Keratinocyte (primary cell): ENCODE measurements around the gene PRKCZ. TPM values are rescaled to one million over a fixed set of nuclear protein-coding genes. Genes with fewer than 3 reads are reported as not detected.

Experiments
- DNase-seq: peaks from one replicate; pipeline ENCODE4 v3.0.0-alpha.2; 2011; ENCODE audit warnings: low read depth, missing footprints, low spot score
- FAIRE-seq: peaks from 2 replicates; lab custom pipeline; 2011; peaks lifted over from hg19 to GRCh38; lab: Jason Lieb, UNC
- H2AFZ ChIP-seq: 2 replicates; pipeline ENCODE4 v1.6.0; 2012; ENCODE audit warnings: low read length, control low read depth, inconsistent platforms; ENCODE audit not compliant: control insufficient read depth
- H3K27ac ChIP-seq: 2 replicates; pipeline ENCODE4 v1.5.1; 2011; ENCODE audit warnings: low read length; ENCODE audit not compliant: control insufficient read depth, insufficient read depth
- H3K27me3 ChIP-seq: 3 replicates; pipeline ENCODE4 v1.6.0; 2011; ENCODE audit warnings: low read length; ENCODE audit not compliant: control insufficient read depth, insufficient read depth; ENCODE audit errors: extremely low read depth
- H3K36me3 ChIP-seq, 2 experiments: 2 replicates in 1 of 2; 3 replicates in 1 of 2; pipeline ENCODE4 v1.5.1; 2011; ENCODE audit warnings: low read length in 2 of 2, mild to moderate bottlenecking in 1 of 2; ENCODE audit not compliant: control insufficient read depth in 2 of 2, insufficient read depth in 2 of 2; ENCODE audit errors: extremely low read depth in 1 of 2
- H3K4me1 ChIP-seq: 3 replicates; pipeline ENCODE4 v1.5.1; 2011; ENCODE audit warnings: low read length; ENCODE audit not compliant: control insufficient read depth, insufficient read depth; ENCODE audit errors: extremely low read depth
- H3K4me2 ChIP-seq: 3 replicates; pipeline ENCODE4 v1.6.0; 2011; ENCODE audit warnings: low read depth, low read length; ENCODE audit not compliant: control insufficient read depth, insufficient read depth; ENCODE audit errors: extremely low read depth
- H3K4me3 ChIP-seq, 3 experiments: fragments of 200-600 bp in 1 of 3; sonication (generic) in 1 of 3; 2 replicates in 2 of 3; 3 replicates in 1 of 3; pipeline ENCODE4 v1.5.1; 2011 to 2016; ENCODE audit warnings: low read length in 3 of 3, mild to moderate bottlenecking in 3 of 3, control low read depth in 2 of 3, inconsistent platforms in 1 of 3, low read depth in 1 of 3, mixed read lengths in 1 of 3, mixed run types in 1 of 3, moderate library complexity in 1 of 3; ENCODE audit not compliant: control insufficient read depth in 2 of 3, insufficient read depth in 2 of 3; ENCODE audit errors: extremely low read depth in 1 of 3
- H3K79me2 ChIP-seq: 2 replicates; pipeline ENCODE4 v1.6.0; 2012; ENCODE audit warnings: low read length; ENCODE audit not compliant: control insufficient read depth, insufficient read depth
- H3K9ac ChIP-seq: 3 replicates; pipeline ENCODE4 v1.6.0; 2011; ENCODE audit warnings: low read length; ENCODE audit not compliant: control insufficient read depth, insufficient read depth; ENCODE audit errors: extremely low read depth
- H3K9me1 ChIP-seq: 3 replicates; pipeline ENCODE4 v1.6.0; 2011; ENCODE audit warnings: low read length; ENCODE audit not compliant: control insufficient read depth, insufficient read depth; ENCODE audit errors: extremely low read depth
- H3K9me3 ChIP-seq: 2 replicates; pipeline ENCODE4 v1.5.1; 2012; ENCODE audit warnings: low read depth, low read length; ENCODE audit not compliant: control insufficient read depth
- H4K20me1 ChIP-seq: 3 replicates; pipeline ENCODE4 v1.6.0; 2011; ENCODE audit warnings: low read length; ENCODE audit not compliant: control insufficient read depth, insufficient read depth; ENCODE audit errors: extremely low read depth
- CTCF ChIP-seq, 3 experiments: IDR thresholded peaks in 1 of 3; conservative IDR thresholded peaks in 1 of 3; optimal IDR thresholded peaks in 1 of 3; 2 replicates in 2 of 3; 3 replicates in 1 of 3; pipeline versions ENCODE3 to v1.5.1; 2011; ENCODE audit warnings: low read length in 3 of 3, mild to moderate bottlenecking in 3 of 3, moderate library complexity in 2 of 3, control low read depth in 1 of 3, inconsistent platforms in 1 of 3; ENCODE audit not compliant: insufficient read depth in 2 of 3; ENCODE audit errors: extremely low read depth in 1 of 3
- EZH2 ChIP-seq: IDR thresholded peaks from one replicate; pipeline ENCODE4 v1.6.1; 2012; ENCODE audit warnings: inconsistent platforms, mild to moderate bottlenecking, low read length, moderate library complexity
- dilution Hi-C: fragments of 300-500 bp; cut with MboI; formaldehyde crosslinking; loops from one replicate; pipeline ENCODE4 v1.7.0; 2020; ENCODE audit warnings: low sequenced_read_pairs; ENCODE audit not compliant: extremely low pct_ligation_motif_present
- polyA plus RNA-seq, 5 experiments: library from polyadenylated mRNA; depleted of rRNA in 3 of 5; stranded (reverse) in 3 of 5; stranded (forward) in 1 of 5; unstranded in 1 of 5; fragments of >200 nt; gene quantifications; 1 replicate in 1 of 5; 2 replicates in 3 of 5; 3 replicates in 1 of 5; pipeline versions ENCODE4 v1.2.1 to v1.2.3, GENCODE V29; 2011 to 2012; ENCODE audit warnings: missing spikeins in 2 of 5, low read depth in 1 of 5, low replicate concordance in 1 of 5

The PRKCZ gene
- polyA plus RNA-seq, 1 donor (not counting 4 experiments of a cell fraction or from before 2014, with no cell fraction given) = 36.3 TPM

DNA sequence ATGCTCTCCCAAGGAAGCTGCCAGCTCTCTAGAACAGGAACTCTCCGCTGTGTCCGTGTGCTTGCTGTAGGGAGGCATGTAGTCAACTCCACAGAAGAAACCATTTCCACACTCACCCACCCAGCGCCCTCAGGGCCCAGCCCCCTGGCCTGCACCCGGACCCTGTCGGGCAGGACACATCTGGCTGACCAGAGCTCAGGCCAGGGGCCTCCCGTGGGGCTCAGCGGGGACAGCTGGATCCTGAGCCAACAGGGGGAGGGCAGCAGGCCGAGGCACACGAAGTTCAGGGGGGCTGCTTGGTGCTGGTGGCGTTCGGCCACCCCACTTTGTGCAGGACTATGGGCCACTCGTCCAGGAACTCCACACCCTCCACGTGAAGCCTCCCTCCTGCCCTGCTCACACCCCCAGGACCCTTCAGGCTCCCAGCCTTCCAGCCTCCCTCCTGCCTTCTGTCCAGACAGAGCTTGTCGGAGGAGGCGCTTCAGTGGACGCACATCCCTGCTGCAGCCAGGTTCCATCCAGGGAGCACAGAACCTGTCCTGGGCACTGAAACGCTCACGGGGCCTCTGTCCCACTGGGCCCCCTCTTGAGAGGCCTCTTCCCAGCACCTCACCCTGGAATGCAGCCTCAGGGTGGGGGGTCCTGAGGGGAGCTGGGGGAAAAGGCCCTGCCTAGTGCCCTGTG, 159.3 kb downstream of the PRKCZ start:
- TF ChIP-seq CTCF (optimal IDR thresholded peaks at IDR 0.05 in 1 of 3, IDR thresholded peaks at IDR 0.05 in 1 of 3, conservative IDR thresholded peaks at IDR 0.05 in 1 of 3; ENCODE audit: extremely low read depth in 1 of 3, insufficient read depth in 2 of 3, low read length in 3 of 3) (no peak), EZH2 (no peak)
- H4K20me1 ChIP-seq = no peaks in the 10 kb centered on the region
- no peaks in the 10 kb centered on the region for H3K36me3 ChIP-seq
- no peak overlapping the region for H3K27ac ChIP-seq
- peaks cover 61% of the 10 kb centered on the region for H3K4me1 ChIP-seq
- DNase-seq (no peak), FAIRE-seq (no peak)
- peaks cover 4% of the 10 kb centered on the region for H3K27me3 ChIP-seq
- H3K79me2 ChIP-seq = no peaks in the 10 kb centered on the region
- H2AFZ ChIP-seq = no peak overlapping the region
- no peaks in the 10 kb centered on the region for H3K9me3 ChIP-seq
- H3K9me1 ChIP-seq = no peaks in the 10 kb centered on the region
- dilution Hi-C loops = no loop called here
- no peak overlapping the region for H3K4me2 ChIP-seq
- no peak overlapping the region for H3K9ac ChIP-seq
- H3K4me3 ChIP-seq = no peak overlapping the region

DNA sequence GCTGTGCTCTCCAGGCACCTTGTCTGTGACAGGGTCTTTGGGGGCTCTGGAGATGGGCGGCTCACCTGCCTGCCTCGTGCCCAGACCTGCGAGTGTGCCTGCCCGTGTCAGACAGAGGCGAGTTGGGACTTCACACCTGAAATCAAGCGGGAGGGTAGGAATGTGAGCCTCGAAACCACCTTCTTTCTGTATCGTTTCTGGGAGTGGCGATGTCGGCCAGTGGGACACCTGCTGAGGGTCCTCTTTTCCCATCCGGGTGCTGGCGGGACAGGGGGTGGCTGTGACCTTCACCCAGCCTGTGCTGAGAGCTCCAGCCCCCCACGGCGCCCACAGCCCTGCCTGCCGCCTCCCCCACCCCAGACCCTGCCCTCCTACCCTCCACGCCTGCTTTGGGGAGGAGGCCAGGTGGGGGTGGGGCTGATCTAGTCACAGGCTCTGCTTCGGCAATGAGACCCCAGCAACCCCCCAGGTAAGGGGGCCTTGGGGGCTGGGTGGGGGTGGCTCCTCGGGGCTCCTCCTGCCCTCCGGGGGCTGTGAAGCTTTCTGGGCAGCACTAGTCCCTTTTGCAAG, 160.0 kb downstream of the PRKCZ start:
- DNase-seq (no peak), FAIRE-seq (peak; percentile 52)
- no peak for TF ChIP-seq CTCF (optimal IDR thresholded peaks at IDR 0.05 in 1 of 3, IDR thresholded peaks at IDR 0.05 in 1 of 3, conservative IDR thresholded peaks at IDR 0.05 in 1 of 3; ENCODE audit: extremely low read depth in 1 of 3, insufficient read depth in 2 of 3, low read length in 3 of 3)
- TF ChIP-seq EZH2 = no peak
- Histone ChIP-seq H3K27me3 (peaks cover 4% of the 10 kb centered on the region), H3K79me2 (no peaks in the 10 kb centered on the region), H3K4me1 (peaks cover 61% of the 10 kb centered on the region), H4K20me1 (no peaks in the 10 kb centered on the region), H3K4me3 (no peak overlapping the region), H3K4me2 (no peak overlapping the region), H3K27ac (no peak overlapping the region), H3K9ac (no peak overlapping the region), H3K36me3 (no peaks in the 10 kb centered on the region), H2AFZ (no peak overlapping the region), H3K9me1 (no peaks in the 10 kb centered on the region), H3K9me3 (no peaks in the 10 kb centered on the region)
- dilution Hi-C loops = no loop called here
